HG03066 (cell line): Measurements from ENCODE around the gene PTPRA.

Source experiments
- ATAC-seq: cut with Tn5 transposase; IDR thresholded peaks from one replicate; pipeline ENCODE4 v1.9.1; 2021; ENCODE audit warnings: low read depth; ENCODE audit not compliant: unreplicated experiment

The PTPRA gene

GRCh38 chr20:3085571-3086072 is 212.3 kb downstream of the PTPRA start:
- no peak for ATAC-seq

- ATAC-seq, result no peak
Measured at GRCh38 chr20:3088031-3088430, 214.8 kb downstream of the PTPRA start.
